Upper lobe of left lung (tissue), 4 donors: ENCODE data around the gene CDRT4.

Experiments
- POLR2A ChIP-seq, 4 donors: fragments of 450-650 bp; IDR thresholded peaks; one replicate each; pipeline ENCODE4 v1.5.1; 2016 to 2017; ENCODE audit warnings: antibody characterized with exemption in 4 of 4, mild to moderate bottlenecking in 2 of 4
- TF ChIP-seq, protein P1 (sequence below), 6 experiments: fragments of 450-650 bp in 4 of 6; fragments of 200-600 bp in 2 of 6; sonication (generic) in 2 of 6; IDR thresholded peaks; one replicate each; pipeline ENCODE4 v1.5.1; 2016 to 2019; ENCODE audit warnings: antibody characterized with exemption in 6 of 6

DNA sequence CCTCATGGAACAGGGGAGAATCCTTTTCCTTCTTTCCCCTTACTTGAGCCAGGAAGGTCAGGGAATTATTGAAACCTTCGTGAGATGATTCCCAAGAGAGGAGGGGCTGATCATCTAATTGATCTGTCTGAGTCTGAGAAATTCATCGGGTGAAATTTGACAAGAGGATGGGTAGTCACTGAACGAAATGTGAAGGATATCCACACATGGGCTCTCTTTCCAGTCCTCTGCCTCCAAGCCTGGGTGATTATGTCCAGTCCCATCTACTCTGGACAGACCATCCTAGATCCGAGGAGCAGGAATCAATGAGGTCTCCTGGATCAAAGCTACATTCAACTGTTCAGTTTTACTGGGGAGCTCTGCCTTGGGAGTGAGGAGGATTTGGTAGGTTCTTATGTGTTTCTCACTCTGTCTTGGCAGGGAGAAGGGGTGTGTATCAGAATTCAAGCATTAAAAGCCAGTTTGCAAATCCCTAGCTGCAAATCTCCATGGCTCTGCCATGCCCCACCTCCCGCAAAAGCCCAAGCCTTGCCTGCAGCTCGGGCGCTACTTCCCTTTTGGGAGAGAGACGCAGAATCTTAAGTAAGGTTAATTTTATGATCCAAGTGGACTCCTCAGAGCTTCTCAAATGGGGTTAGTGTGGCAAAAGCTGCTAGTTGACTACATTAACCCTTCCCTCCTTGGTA, 78.9 kb downstream of the CDRT4 start:
- TF ChIP-seq, protein P1, sequence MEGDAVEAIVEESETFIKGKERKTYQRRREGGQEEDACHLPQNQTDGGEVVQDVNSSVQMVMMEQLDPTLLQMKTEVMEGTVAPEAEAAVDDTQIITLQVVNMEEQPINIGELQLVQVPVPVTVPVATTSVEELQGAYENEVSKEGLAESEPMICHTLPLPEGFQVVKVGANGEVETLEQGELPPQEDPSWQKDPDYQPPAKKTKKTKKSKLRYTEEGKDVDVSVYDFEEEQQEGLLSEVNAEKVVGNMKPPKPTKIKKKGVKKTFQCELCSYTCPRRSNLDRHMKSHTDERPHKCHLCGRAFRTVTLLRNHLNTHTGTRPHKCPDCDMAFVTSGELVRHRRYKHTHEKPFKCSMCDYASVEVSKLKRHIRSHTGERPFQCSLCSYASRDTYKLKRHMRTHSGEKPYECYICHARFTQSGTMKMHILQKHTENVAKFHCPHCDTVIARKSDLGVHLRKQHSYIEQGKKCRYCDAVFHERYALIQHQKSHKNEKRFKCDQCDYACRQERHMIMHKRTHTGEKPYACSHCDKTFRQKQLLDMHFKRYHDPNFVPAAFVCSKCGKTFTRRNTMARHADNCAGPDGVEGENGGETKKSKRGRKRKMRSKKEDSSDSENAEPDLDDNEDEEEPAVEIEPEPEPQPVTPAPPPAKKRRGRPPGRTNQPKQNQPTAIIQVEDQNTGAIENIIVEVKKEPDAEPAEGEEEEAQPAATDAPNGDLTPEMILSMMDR (IDR thresholded peaks at IDR 0.05) = no peak
- TF ChIP-seq POLR2A (IDR thresholded peaks at IDR 0.05) = no peak
